Loucy (cell line): ENCODE measurements around the gene STRADA.

Experiments used
- H2AFZ ChIP-seq: fragments of 200-600 bp; sonication (generic); 2 replicates; pipeline ENCODE4 v1.6.0; 2016; ENCODE audit warnings: antibody characterized with exemption, mild to moderate bottlenecking, low read length, moderate library complexity
- H3F3A ChIP-seq: fragments of 200-600 bp; 2 replicates; pipeline ENCODE4 v1.6.0; 2016; ENCODE audit warnings: antibody characterized with exemption, low read depth, mild to moderate bottlenecking
- H3K27me3 ChIP-seq: fragments of 200-600 bp; sonication (generic); 2 replicates; pipeline ENCODE4 v1.6.1; 2014; ENCODE audit warnings: low read length, mild to moderate bottlenecking; ENCODE audit not compliant: insufficient read depth, poor library complexity, severe bottlenecking
- H3K36me3 ChIP-seq: fragments of 200-600 bp; sonication (generic); 2 replicates; pipeline ENCODE4 v1.6.1; 2016; ENCODE audit warnings: low read length; ENCODE audit not compliant: insufficient read depth
- H3K4me1 ChIP-seq: fragments of 200-600 bp; sonication (generic); 2 replicates; pipeline ENCODE4 v1.5.1; 2014; ENCODE audit warnings: low read length, mild to moderate bottlenecking; ENCODE audit not compliant: insufficient read depth, poor library complexity, severe bottlenecking
- H3K4me2 ChIP-seq: fragments of 200-600 bp; sonication (generic); 2 replicates; pipeline ENCODE4 v1.6.0; 2014; ENCODE audit warnings: antibody characterized with exemption, low read length, low read depth, mild to moderate bottlenecking; ENCODE audit not compliant: poor library complexity, severe bottlenecking
- H3K4me3 ChIP-seq: fragments of 200-600 bp; sonication (generic); 2 replicates; pipeline ENCODE4 v1.5.1; 2014; ENCODE audit warnings: low read length, mild to moderate bottlenecking, mixed read lengths; ENCODE audit not compliant: poor library complexity, severe bottlenecking
- H3K79me2 ChIP-seq: fragments of 200-600 bp; sonication (generic); 2 replicates; pipeline ENCODE4 v1.6.1; 2014; ENCODE audit warnings: low read length; ENCODE audit not compliant: insufficient read depth
- H3K9ac ChIP-seq: fragments of 200-600 bp; sonication (generic); 2 replicates; pipeline ENCODE4 v1.6.0; 2014; ENCODE audit warnings: mild to moderate bottlenecking, low read depth, low read length, moderate library complexity; ENCODE audit not compliant: poor library complexity, severe bottlenecking
- H3K9me2 ChIP-seq: fragments of 200-600 bp; sonication (generic); replicated peaks from 2 replicates; pipeline ENCODE4 v1.6.1; 2016; ENCODE audit warnings: low read depth, low read length, mixed read lengths
- H3K9me3 ChIP-seq: fragments of 200-600 bp; sonication (generic); 2 replicates; pipeline ENCODE4 v1.6.1; 2014; ENCODE audit warnings: mild to moderate bottlenecking, antibody characterized with exemption, low read length, low read depth; ENCODE audit not compliant: insufficient read depth
- H4K20me1 ChIP-seq: fragments of 200-600 bp; sonication (generic); 2 replicates; pipeline ENCODE4 v1.6.0; 2014; ENCODE audit warnings: antibody characterized with exemption, low read length, mild to moderate bottlenecking; ENCODE audit not compliant: insufficient read depth, poor library complexity, severe bottlenecking
- EZH2phosphoT487 ChIP-seq: fragments of 200-600 bp; IDR thresholded peaks from 2 replicates; pipeline ENCODE4 v1.6.1; 2018; ENCODE audit warnings: antibody characterized with exemption, mild to moderate bottlenecking, moderate library complexity, borderline replicate concordance
- TF ChIP-seq, protein P1 (sequence below): fragments of 200-600 bp; sonication (generic); conservative IDR thresholded peaks from 2 replicates; pipeline ENCODE4 v1.5.1; 2014; ENCODE audit warnings: mild to moderate bottlenecking, antibody characterized with exemption, low read length

Gene STRADA

DNA sequence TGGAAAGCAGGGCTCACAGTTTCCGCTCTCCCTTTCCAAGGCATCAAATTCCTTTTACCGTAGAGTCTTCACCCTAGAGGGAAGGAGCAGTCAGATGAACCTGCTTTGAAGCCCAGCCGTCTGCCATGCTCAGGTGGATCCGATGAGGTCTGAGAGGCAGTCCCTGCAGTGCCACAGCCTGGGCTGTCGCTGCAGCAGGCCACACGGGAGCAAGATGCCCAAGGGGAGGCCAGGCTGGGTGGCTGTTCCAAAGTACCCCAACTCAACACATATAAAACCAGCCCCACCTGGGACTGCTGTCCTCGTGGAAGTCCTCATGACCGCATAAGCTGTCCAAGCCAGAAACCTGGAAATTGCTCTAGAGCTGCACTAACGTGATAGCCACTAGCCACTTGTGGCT lies 36.8 kb downstream of the STRADA start:
- H2AFZ ChIP-seq: no peak overlapping the region
- H3K9ac ChIP-seq: no peak overlapping the region
- H3K9me2 ChIP-seq: no peaks in the 10 kb centered on the region
- peaks cover 29% of the 10 kb centered on the region for H3K4me1 ChIP-seq
- H3F3A ChIP-seq: 0 out of 2 replicates have a peak, but pooled peaks cover 9% of the 10 kb centered on the region
- no peaks in the 10 kb centered on the region for H3K27me3 ChIP-seq
- H3K36me3 ChIP-seq: peaks cover 9% of the 10 kb centered on the region; the same call in 1 of the 2 replicates
- peaks cover 7% of the 10 kb centered on the region; the same call in 1 of the 2 replicates for H3K79me2 ChIP-seq
- no peak for TF ChIP-seq EZH2phosphoT487
- TF ChIP-seq, protein P1, sequence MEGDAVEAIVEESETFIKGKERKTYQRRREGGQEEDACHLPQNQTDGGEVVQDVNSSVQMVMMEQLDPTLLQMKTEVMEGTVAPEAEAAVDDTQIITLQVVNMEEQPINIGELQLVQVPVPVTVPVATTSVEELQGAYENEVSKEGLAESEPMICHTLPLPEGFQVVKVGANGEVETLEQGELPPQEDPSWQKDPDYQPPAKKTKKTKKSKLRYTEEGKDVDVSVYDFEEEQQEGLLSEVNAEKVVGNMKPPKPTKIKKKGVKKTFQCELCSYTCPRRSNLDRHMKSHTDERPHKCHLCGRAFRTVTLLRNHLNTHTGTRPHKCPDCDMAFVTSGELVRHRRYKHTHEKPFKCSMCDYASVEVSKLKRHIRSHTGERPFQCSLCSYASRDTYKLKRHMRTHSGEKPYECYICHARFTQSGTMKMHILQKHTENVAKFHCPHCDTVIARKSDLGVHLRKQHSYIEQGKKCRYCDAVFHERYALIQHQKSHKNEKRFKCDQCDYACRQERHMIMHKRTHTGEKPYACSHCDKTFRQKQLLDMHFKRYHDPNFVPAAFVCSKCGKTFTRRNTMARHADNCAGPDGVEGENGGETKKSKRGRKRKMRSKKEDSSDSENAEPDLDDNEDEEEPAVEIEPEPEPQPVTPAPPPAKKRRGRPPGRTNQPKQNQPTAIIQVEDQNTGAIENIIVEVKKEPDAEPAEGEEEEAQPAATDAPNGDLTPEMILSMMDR: no peak
- H4K20me1 ChIP-seq: no peaks in the 10 kb centered on the region
- H3K4me2 ChIP-seq: no peak overlapping the region
- H3K4me3 ChIP-seq: no peak overlapping the region
- no peaks in the 10 kb centered on the region for H3K9me3 ChIP-seq

DNA sequence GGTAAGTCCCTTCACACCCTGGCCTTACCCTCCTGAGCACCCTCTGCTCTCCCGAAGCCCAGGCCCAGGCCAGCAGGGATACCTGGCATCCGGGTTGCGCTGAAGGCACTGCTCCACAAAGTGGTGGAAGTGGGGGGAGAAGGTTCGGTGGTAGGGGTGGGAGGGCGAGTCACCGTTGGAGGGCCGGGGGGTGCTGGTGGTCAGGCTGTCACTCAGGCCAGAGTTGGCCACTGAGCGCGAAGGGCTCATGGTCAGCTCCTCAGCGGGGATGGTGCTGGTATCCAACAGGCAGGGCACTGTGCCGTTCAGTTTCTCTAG lies 37.4 kb downstream of the STRADA start:
- TF ChIP-seq, protein P1: no peak
- TF ChIP-seq EZH2phosphoT487: no peak
- no peaks in the 10 kb centered on the region for H3K9me2 ChIP-seq
- H3K4me3 ChIP-seq: no peak overlapping the region
- H3K27me3 ChIP-seq: no peaks in the 10 kb centered on the region
- peaks cover 29% of the 10 kb centered on the region for H3K4me1 ChIP-seq
- H2AFZ ChIP-seq: no peak overlapping the region
- H3K36me3 ChIP-seq: peaks cover 4% of the 10 kb centered on the region; the same call in 1 of the 2 replicates
- no peaks in the 10 kb centered on the region for H3K9me3 ChIP-seq
- no peak overlapping the region for H3K9ac ChIP-seq
- peaks cover 7% of the 10 kb centered on the region; the same call in 1 of the 2 replicates for H3K79me2 ChIP-seq
- H4K20me1 ChIP-seq: no peaks in the 10 kb centered on the region
- 0 out of 2 replicates have a peak, but pooled peaks cover 9% of the 10 kb centered on the region for H3F3A ChIP-seq
- no peak overlapping the region for H3K4me2 ChIP-seq

DNA sequence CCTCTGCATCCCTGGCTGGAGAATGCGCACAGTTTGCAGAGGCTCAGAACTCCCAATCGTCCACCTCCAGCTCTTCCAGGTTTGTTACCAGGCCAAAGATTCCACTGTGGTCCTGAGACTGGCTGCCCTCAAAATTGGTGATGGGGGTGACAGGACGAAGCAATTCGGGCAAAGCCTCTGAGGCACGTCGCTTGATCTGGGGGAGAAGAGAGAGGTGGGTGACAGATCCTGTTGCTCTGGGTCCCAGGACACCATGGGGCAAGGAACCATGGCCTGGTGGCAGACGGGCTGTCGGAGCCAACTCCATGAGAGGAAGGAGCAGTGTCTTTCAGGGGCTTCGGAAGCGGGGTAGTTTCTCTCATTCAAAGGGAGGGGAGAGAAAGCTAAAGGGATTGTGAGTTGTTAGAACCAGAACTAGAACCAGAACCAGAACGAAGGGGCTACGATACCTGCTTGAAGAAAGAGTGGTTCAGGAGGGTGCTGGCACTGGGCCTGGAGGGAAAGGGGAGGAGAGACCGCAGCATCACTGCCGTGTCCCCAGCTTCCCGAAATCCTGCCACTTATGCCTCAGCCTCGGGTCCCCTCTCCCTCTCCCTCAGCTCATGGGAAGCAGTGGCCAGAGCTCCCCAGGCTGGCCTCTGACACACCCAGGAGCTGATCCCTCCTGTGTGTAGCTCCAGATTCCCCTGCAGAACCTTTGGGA lies 37.9 kb downstream of the STRADA start:
- TF ChIP-seq, protein P1: no peak
- TF ChIP-seq EZH2phosphoT487: no peak
- Histone ChIP-seq H3K9ac (no peak overlapping the region), H3K9me3 (no peaks in the 10 kb centered on the region), H3F3A (0 out of 2 replicates have a peak, but pooled peaks cover 9% of the 10 kb centered on the region), H3K4me2 (no peak overlapping the region), H2AFZ (no peak overlapping the region), H3K27me3 (no peaks in the 10 kb centered on the region), H4K20me1 (no peaks in the 10 kb centered on the region), H3K9me2 (no peaks in the 10 kb centered on the region), H3K4me1 (peaks cover 29% of the 10 kb centered on the region), H3K36me3 (no peaks in the 10 kb centered on the region), H3K79me2 (peaks cover 11% of the 10 kb centered on the region; the same call in 1 of the 2 replicates), H3K4me3 (no peak overlapping the region)
